NCI-H524 treated with DMSO at 0.1 percent for 48 hours (cell line): ENCODE data around the gene SCYGR7.
A peak's percentile ranks its signal among the peaks of the same experiment; 100 is the strongest.
"Not testable (repeated sequence)": the region's sequence is repeated elsewhere in the genome, so short reads cannot be mapped to it uniquely, and the experiment has no call there.

Experiments used
- DNase-seq: peaks from one replicate; lab custom pipeline; 2025; lab: John Stamatoyannopoulos, UW

SCYGR7 gene

GRCh38 chr2:227728035-227728434 lies at the start of gene SCYGR7:
Gene SCYGR7 (plus strand): TSS chr2:227728335. CDS start chr2:227728335, 0 bp downstream.
- no peak for DNase-seq

- no peak for DNase-seq
Observed at GRCh38 chr2:227684258-227684657, 43.9 kb upstream of the SCYGR7 start.

GRCh38 chr2:227687189-227687588 lies 40.9 kb upstream of the SCYGR7 start:
- DNase-seq = no peak

DNA sequence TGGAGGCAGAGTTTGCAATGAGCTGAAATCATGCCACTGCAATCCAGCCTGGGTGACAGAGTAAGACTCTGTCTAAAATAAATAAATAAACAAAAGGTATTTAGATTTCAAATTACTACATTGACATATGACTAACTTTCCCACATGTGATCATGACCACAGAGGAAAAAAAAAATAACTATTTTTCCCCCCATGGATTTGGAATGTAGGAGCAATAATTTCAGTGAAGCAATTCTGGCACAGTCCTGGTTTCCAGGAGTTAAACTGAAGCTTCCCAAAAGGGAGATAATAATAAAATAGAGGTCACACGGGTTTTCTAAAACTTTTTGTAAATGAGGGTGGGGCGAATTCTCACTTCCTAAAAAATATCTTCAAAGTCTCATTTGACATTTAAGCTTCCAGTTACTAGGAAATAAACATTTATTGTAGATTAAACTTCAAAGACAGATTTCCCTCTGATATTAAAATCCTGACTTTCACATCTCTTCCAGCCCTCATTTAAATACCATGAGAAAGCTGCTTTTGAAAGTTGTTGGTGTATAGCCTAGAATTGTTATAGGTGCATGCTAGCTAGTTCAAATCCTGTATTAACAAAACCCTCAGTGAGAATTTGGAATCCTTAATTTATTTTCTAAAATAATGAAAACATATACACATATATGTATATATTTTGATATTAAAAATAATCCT lies 31.0 kb upstream of the SCYGR7 start:
- no peak for DNase-seq

- DNase-seq = no peak
Observed at GRCh38 chr2:227701556-227701955, 26.6 kb upstream of the SCYGR7 start.

DNA sequence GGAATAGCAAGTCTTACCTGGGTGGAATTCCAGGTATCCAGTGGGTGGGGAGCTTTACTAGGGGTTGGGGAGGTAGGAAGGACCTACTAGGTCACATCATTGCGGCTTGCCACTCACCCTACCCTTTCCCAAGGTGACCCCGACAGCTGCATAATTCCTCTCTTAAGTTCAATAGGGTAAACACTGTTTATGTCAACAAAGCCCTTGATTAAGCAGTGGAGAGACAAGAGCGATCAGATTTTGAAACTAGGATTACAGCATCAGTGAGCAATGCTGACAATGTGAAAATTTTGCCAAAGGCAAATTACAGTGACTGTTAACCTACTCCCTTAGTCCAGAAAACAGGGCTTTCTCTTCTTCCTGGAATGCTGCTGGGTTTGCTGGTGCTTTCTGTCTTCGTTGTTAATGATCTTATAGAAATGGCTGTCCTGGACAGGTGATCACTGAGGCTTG lies 24.8 kb upstream of the SCYGR7 start:
- DNase-seq = no peak

GRCh38 chr2:227703961-227704360 lies 24.2 kb upstream of the SCYGR7 start:
- DNase-seq = no peak

- DNase-seq = no peak
Observed at GRCh38 chr2:227706859-227707258, 21.3 kb upstream of the SCYGR7 start.

GRCh38 chr2:227707390-227707789 lies 20.7 kb upstream of the SCYGR7 start:
- DNase-seq = no peak

DNA sequence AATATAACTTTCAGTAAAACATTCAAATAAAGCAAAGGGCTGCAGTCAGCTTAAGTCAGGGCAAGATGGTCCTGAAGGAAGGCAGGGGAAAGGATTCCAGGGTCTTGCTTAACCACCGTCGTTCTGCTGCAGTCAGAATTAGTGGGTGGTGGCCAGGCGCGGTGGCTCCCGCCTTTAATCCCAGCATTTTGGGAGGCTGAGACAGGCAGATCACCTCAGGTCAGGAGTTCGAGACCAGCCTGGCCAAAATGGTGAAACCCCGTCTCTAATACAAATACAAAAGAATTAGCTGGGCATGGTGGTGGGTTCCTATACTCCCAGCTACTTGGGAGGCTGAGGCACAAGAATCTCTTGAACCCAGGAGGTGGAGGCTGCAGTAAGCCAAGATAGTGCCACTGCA lies 17.1 kb upstream of the SCYGR7 start:
- DNase-seq = no peak

- no peak for DNase-seq
Observed at GRCh38 chr2:227713291-227713690, 14.8 kb upstream of the SCYGR7 start.

GRCh38 chr2:227716501-227716900 lies 11.6 kb upstream of the SCYGR7 start:
- DNase-seq = no peak

GRCh38 chr2:227717687-227718567 lies 10.2 kb upstream of the SCYGR7 start, which contains the start of gene SLC19A3:
Gene SLC19A3 (minus strand): TSS chr2:227718028. CDS start chr2:227702318, 15,710 bp downstream.
- DNase-seq = peak; percentile 32

DNA sequence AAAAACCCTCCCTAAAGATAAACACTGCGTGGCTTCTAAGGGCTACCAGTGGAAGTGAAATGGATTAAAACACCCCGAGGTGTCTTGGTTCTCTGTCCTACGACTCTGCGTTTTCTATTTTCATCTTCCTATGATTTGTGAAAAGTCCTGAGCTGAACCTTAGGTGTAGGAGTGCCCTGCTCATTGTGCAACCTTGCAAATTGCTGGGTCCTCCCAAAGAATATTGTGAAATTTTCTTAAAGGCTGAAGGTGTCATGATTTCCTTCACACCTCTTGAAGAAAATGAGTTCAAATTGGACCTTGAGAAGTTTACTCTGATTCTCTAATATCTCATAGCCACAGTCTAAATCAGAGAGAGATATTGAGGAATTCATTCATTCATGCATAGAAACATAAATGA lies 8.5 kb upstream of the SCYGR7 start:
- DNase-seq = no peak

DNA sequence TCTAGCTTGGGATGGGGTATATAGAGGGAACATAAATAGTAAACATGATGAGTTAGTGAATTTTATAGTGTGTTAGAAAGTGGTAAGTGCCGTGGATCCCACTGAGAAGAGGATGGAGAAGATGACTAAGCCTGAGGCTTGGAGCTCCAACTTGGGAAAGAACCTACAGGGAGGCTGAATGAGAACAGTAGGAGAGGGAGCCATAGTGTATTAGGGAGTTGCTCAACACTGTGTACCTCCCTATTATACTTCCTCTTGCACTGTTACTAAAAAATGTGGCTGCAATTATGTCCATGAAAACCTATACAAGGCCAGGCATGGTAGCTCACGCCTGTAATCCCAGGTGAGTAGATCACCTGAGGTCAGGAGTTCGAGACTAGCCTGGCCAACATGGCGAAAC lies 7.5 kb upstream of the SCYGR7 start:
- no peak for DNase-seq

GRCh38 chr2:227722821-227723220 lies 5.3 kb upstream of the SCYGR7 start:
- DNase-seq = not testable (repeated sequence)

DNA sequence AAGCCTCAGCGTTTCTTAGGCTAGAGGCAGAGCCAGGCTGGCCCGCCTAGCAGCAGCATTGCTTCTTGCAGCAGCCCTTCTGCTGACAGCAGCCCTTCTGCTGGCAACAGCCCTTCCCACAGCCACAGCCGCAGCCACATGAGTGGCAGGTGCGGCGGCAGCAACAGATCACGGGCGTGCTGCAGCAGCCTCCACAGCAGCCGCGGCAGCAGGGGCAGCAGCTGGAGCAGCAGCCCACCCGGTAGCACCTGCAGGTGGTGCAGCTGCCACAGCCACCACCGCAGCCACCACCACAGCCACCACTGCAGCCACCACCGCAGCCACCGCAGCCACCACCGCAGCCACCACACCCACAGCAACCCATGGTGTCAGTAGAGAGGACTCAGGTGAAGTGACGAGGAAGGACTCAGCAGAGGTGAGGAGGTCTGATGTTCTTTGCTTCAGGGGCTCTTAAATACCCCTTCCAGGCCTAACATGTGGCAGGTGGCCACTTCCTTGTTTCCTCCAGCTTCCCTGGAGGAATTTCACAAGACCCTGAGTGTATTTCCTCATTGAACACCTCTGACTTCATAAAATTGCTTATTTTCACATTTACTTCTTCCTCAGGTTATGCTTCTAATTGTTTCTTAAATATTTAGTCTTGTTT lies 3.6 kb upstream of the SCYGR7 start, which contains the start of gene SCYGR6:
Gene SCYGR6, minus strand, starts transcription at position 364 of the 646 bp plus-strand sequence. Its CDS starts 0 bp downstream, at position 364.
- DNase-seq = no peak

DNA sequence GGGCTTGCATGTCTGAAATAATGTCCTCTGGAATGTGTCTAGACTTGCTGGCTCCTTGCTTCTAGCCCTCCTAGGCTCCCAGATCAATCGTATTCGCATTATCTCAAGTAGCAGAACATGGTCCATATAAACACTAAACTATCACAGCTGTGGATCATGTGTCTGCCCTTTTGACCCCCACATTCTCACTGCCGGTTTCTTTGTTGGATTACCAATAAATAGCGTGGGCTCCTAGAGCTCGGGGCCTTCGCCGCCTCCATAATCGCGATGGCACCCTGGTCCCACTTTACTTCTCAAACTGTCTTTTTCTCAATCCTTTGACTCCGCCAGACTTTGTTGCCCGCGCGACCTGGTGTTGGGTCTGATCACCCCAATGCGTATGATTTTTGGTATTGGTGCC lies 11.2 kb downstream of the SCYGR7 start:
- DNase-seq = no peak

GRCh38 chr2:227740705-227741104 lies 12.6 kb downstream of the SCYGR7 start:
- DNase-seq = not testable (repeated sequence)

DNA sequence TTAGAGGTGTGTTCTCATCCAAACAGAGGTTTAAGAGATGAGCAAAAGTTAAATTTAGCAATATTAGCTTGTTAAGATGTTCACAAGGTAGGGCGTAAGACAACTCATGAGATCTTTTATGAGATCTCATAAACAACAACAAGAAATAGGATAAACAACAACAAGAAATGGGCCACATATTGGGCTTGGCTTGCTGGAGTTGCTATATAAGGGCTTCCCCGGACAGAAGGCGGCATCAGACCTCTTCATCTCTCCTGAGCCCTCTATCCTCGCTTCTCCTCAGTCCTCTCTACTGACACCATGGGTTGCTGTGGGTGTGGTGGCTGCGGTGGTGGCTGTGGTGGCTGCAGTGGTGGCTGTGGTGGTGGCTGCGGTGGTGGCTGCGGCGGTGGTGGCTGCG lies 17.5 kb downstream of the SCYGR7 start, which contains the start of gene SCYGR8:
Gene SCYGR8, plus strand, starts transcription at position 301 of the 400 bp plus-strand sequence. Its CDS starts 0 bp downstream, at position 301.
- DNase-seq = no peak

DNA sequence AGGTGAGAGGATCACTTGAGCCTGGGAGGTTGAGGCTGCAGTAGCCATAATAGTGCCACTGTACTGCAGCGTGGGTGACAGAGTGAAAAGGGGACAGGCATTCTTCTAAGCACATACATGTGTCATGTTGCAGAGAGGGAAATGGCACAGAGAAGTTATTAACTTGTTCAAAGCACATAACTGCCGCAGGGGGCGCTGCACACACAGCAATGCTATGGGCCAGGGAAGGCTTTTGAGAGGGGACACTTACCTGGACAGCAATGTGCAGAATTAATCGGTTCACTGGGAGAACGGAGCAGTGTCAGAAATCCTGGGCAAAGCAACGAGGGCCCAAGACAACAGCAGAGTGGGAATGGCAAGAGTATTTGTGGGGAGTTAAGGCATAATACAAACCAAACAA lies 19.9 kb downstream of the SCYGR7 start:
- no peak for DNase-seq

GRCh38 chr2:227756261-227756660 lies 28.1 kb downstream of the SCYGR7 start:
- DNase-seq = not testable (repeated sequence)
